ENCODE results near the gene ZDHHC13.
A peak's percentile ranks its signal among the peaks of the same experiment; 100 is the strongest.

DNA sequence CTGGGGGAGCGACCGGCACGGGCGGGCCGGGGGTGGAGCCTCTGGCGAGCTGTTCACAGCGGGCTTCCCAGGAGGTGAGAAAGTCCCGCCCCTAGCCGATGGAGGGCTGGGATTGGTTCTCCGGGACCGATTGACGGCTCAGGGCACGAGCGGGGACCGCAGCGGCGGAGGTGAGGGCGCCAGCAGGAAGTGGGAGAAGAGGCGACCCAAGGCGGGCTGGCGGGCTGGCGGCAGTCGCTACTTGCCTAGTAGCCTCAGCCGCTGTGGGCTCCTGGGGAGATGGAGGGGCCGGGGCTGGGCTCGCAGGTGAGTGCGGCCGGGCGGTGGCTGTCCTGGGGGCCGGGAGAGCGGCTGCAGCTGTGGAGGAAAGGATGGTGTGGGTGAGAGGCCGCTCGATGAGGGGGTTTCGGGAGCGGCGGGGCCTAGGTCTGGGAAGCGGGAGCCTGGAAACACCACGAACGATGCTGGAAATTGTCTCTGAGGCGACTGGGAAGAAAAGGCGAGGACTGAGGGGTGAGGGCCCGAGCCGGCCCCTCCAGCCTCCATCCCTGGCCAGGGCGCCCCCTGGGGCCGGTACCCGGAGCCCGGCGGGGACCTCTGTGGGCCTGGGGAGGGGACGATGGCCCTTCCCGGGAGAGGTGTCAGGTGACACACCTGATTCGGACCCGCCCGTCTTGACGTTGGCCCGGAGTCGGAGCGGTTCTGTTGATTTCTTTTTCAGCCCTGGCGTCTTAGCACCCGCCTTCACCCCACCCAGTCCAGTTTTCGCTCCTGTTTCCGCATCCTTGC is at the start of gene ZDHHC13:
- TF ChIP-seq, protein P1, sequence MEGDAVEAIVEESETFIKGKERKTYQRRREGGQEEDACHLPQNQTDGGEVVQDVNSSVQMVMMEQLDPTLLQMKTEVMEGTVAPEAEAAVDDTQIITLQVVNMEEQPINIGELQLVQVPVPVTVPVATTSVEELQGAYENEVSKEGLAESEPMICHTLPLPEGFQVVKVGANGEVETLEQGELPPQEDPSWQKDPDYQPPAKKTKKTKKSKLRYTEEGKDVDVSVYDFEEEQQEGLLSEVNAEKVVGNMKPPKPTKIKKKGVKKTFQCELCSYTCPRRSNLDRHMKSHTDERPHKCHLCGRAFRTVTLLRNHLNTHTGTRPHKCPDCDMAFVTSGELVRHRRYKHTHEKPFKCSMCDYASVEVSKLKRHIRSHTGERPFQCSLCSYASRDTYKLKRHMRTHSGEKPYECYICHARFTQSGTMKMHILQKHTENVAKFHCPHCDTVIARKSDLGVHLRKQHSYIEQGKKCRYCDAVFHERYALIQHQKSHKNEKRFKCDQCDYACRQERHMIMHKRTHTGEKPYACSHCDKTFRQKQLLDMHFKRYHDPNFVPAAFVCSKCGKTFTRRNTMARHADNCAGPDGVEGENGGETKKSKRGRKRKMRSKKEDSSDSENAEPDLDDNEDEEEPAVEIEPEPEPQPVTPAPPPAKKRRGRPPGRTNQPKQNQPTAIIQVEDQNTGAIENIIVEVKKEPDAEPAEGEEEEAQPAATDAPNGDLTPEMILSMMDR (IDR thresholded peaks at IDR 0.05) = peak in 1 of 4 experiments; percentile 18
- TF ChIP-seq POLR2A (IDR thresholded peaks at IDR 0.05) (peak; percentile 80), POLR2AphosphoS5 (IDR thresholded peaks at IDR 0.05) (peak; percentile 85)

Measured in prostate gland (tissue), 2 donors.